Neural progenitor cell (in vitro differentiated cells): ENCODE data around the gene FAM53B. TPM values are rescaled to one million over a fixed set of nuclear protein-coding genes. Genes with fewer than 3 reads are reported as not detected.
"Not testable (repeated sequence)": the region's sequence is repeated elsewhere in the genome, so short reads cannot be mapped to it uniquely, and the experiment has no call there.

Experiments used
- DNase-seq: peaks from one replicate; pipeline ENCODE4 v3.0.0-alpha.2; 2016; ENCODE audit warnings: low spot score
- H2AFZ ChIP-seq: fragments of 200-600 bp; sonication (generic); replicated peaks from 2 replicates; pipeline ENCODE4 v1.6.1; 2016; ENCODE audit warnings: antibody characterized with exemption
- H3F3A ChIP-seq: fragments of 200-600 bp; sonication (generic); 2 replicates; pipeline ENCODE4 v1.6.1; 2016; ENCODE audit warnings: antibody characterized with exemption, low read depth
- H3K27ac ChIP-seq: fragments of 200-600 bp; sonication (generic); 2 replicates; pipeline ENCODE4 v1.5.1; 2016; ENCODE audit warnings: mild to moderate bottlenecking
- H3K27me3 ChIP-seq: fragments of 200-600 bp; sonication (generic); 2 replicates; pipeline ENCODE4 v1.6.1; 2016; ENCODE audit warnings: mild to moderate bottlenecking, moderate library complexity
- H3K36me3 ChIP-seq: fragments of 200-600 bp; sonication (generic); 2 replicates; pipeline ENCODE4 v1.5.1; 2016
- H3K4me1 ChIP-seq: fragments of 200-600 bp; sonication (generic); 2 replicates; pipeline ENCODE4 v1.6.1; 2016; ENCODE audit warnings: mixed run types
- H3K4me2 ChIP-seq: fragments of 200-600 bp; sonication (generic); 2 replicates; pipeline ENCODE4 v1.6.1; 2016
- H3K4me3 ChIP-seq: fragments of 200-600 bp; sonication (generic); 2 replicates; pipeline ENCODE4 v1.5.1; 2016
- H3K79me2 ChIP-seq: fragments of 200-600 bp; sonication (generic); 2 replicates; pipeline ENCODE4 v1.6.1; 2016; ENCODE audit warnings: low read depth
- H3K9ac ChIP-seq: fragments of 200-600 bp; sonication (generic); 2 replicates; pipeline ENCODE4 v1.6.1; 2016
- H3K9me3 ChIP-seq: fragments of 200-600 bp; sonication (generic); 2 replicates; pipeline ENCODE4 v1.5.1; 2016; ENCODE audit warnings: low read depth
- H4K20me1 ChIP-seq: fragments of 200-600 bp; sonication (generic); 2 replicates; pipeline ENCODE4 v1.6.1; 2016; ENCODE audit warnings: low read depth
- H3K27ac Mint-ChIP-seq: 3 replicates; pipeline ENCODE4 v1.8.0; 2021; ENCODE audit warnings: mixed read lengths
- H3K27me3 Mint-ChIP-seq: 2 replicates; pipeline ENCODE4 v1.8.0; 2022; ENCODE audit warnings: low read depth, mild to moderate bottlenecking, inconsistent platforms, moderate library complexity, mixed read lengths; ENCODE audit not compliant: insufficient read depth
- H3K36me3 Mint-ChIP-seq: 3 replicates; pipeline ENCODE4 v1.8.0; 2021; ENCODE audit warnings: mixed read lengths
- H3K4me1 Mint-ChIP-seq: 3 replicates; pipeline ENCODE4 v1.8.0; 2021; ENCODE audit warnings: mixed read lengths
- H3K4me3 Mint-ChIP-seq: 3 replicates; pipeline ENCODE4 v1.8.0; 2021; ENCODE audit warnings: mild to moderate bottlenecking, moderate library complexity, mixed read lengths
- H3K9me3 Mint-ChIP-seq: 3 replicates; pipeline ENCODE4 v1.8.0; 2020; ENCODE audit warnings: mixed read lengths
- CTCF ChIP-seq: fragments of 200-600 bp; sonication (generic); IDR thresholded peaks from 2 replicates; pipeline ENCODE4 v1.5.1; 2017; ENCODE audit warnings: antibody characterized with exemption, mild to moderate bottlenecking
- EZH2 ChIP-seq: fragments of 200-600 bp; sonication (generic); IDR thresholded peaks from 2 replicates; pipeline ENCODE4 v1.6.1; 2017; ENCODE audit warnings: antibody characterized with exemption, mild to moderate bottlenecking, moderate library complexity
- EZH2phosphoT487 ChIP-seq: fragments of 200-600 bp; sonication (generic); IDR thresholded peaks from 2 replicates; pipeline ENCODE4 v1.6.1; 2017; ENCODE audit warnings: antibody characterized with exemption
- total RNA-seq: library from RNA; depleted of rRNA; stranded (reverse); fragments of >200 nt; gene quantifications from 2 replicates; pipeline ENCODE4 v1.2.3, GENCODE V29; 2015; ENCODE audit warnings: low replicate concordance

FAM53B gene
- total RNA-seq, 1 donor from 2014 or later, result 15.3 TPM

- H3K4me1 Mint-ChIP-seq, result peaks cover 11% of the 10 kb centered on the region
- Histone ChIP-seq H4K20me1 (peaks cover 18% of the 10 kb centered on the region), H3K27me3 (no peaks in the 10 kb centered on the region), H3K9ac (no peak overlapping the region), H3K36me3 (no peaks in the 10 kb centered on the region), H3K4me1 (peaks cover 6% of the 10 kb centered on the region), H3K9me3 (no peaks in the 10 kb centered on the region), H3K4me2 (no peak overlapping the region), H2AFZ (no peak overlapping the region), H3K79me2 (no peaks in the 10 kb centered on the region), H3K27ac (peak overlapping the region; percentile 20), H3K4me3 (no peak overlapping the region), H3F3A (peaks cover 16% of the 10 kb centered on the region)
- H3K9me3 Mint-ChIP-seq, result no peaks in the 10 kb centered on the region
- H3K36me3 Mint-ChIP-seq, result peaks cover 4% of the 10 kb centered on the region
- no peak overlapping the region for H3K27ac Mint-ChIP-seq
- no peak overlapping the region for H3K4me3 Mint-ChIP-seq
- peak; percentile 30 for TF ChIP-seq CTCF
- TF ChIP-seq EZH2, result no peak
- H3K27me3 Mint-ChIP-seq, result peaks cover 4% of the 10 kb centered on the region
- DNase-seq, result peak; percentile 83
These were observed 131.3 kb downstream of the FAM53B start for GRCh38 chr10:124612611-124613498.

- Histone ChIP-seq H3K27me3 (no peaks in the 10 kb centered on the region), H3K9me3 (no peaks in the 10 kb centered on the region), H3K79me2 (no peaks in the 10 kb centered on the region), H3K4me1 (peaks cover 13% of the 10 kb centered on the region), H4K20me1 (peaks cover 14% of the 10 kb centered on the region), H2AFZ (no peak overlapping the region), H3K4me2 (no peak overlapping the region), H3K36me3 (no peaks in the 10 kb centered on the region), H3K27ac (no peak overlapping the region), H3K4me3 (no peak overlapping the region), H3F3A (peaks cover 16% of the 10 kb centered on the region), H3K9ac (no peak overlapping the region)
- DNase-seq, result no peak
- Mint-ChIP-seq H3K4me3 (no peak overlapping the region), H3K27me3 (peaks cover 8% of the 10 kb centered on the region), H3K27ac (no peak overlapping the region), H3K9me3 (no peaks in the 10 kb centered on the region), H3K4me1 (peaks cover 20% of the 10 kb centered on the region), H3K36me3 (peaks cover 2% of the 10 kb centered on the region)
- TF ChIP-seq EZH2, result no peak
- TF ChIP-seq CTCF, result no peak
- TF ChIP-seq EZH2phosphoT487, result no peak
These were observed 132.4 kb downstream of the FAM53B start for GRCh38 chr10:124611738-124612137.

DNA sequence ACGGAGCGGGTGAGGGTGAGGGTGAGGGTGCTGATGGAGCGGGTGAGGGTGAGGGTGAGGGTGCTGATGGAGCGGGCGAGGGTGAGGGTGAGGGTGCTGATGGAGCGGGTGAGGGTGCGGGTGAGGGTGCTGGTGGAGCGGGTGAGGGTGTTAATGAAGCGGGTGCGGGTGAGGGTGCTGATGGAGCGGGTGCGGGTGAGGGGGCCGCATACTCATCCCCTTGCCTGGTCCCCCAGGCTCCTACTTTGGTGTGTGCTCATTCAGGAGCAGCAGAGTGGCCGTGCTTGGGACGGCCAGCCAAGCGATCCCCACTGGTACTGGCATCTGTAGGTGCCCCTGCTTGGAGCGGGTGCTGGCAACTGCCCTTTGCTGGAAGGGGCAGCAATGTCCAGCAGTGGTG is 133.3 kb downstream of the FAM53B start:
- H3K27ac ChIP-seq, H3K9me3 Mint-ChIP-seq, H3K36me3 Mint-ChIP-seq, H3K27ac Mint-ChIP-seq, H3K9me3 ChIP-seq, H2AFZ ChIP-seq, H3K4me2 ChIP-seq, H3K27me3 ChIP-seq, H3K4me3 Mint-ChIP-seq, H4K20me1 ChIP-seq, H3K79me2 ChIP-seq, H3K36me3 ChIP-seq, H3K4me3 ChIP-seq, H3K9ac ChIP-seq, H3K27me3 Mint-ChIP-seq, DNase-seq: not testable (repeated sequence)
- H3F3A ChIP-seq, result peaks cover 12% of the 10 kb centered on the region
- peaks cover 20% of the 10 kb centered on the region for H3K4me1 ChIP-seq
- H3K4me1 Mint-ChIP-seq, result peaks cover 17% of the 10 kb centered on the region

DNA sequence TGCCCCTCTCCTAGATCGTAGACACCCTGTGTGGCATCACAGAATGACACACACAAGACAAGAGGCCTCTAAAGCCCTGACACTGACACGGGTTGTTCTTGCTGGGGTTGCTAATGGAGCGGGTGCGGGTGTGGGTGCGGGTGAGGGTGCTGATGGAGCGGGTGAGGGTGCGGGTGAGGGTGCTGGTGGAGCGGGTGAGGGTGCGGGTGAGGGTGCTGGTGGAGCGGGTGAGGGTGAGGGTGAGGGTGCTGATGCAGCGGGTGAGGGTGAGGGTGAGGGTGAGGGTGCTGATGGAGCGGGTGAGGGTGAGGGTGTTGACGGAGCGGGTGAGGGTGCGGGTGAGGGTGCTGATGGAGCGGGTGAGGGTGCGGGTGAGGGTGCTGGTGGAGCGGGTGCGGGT is 134.0 kb downstream of the FAM53B start:
- H3K27ac ChIP-seq, H3K36me3 Mint-ChIP-seq: not testable (repeated sequence)

More for the DNA sequence above, 134.0 kb downstream of the FAM53B start:
- H2AFZ ChIP-seq, H3K9me3 Mint-ChIP-seq, H3K4me3 Mint-ChIP-seq, H3K4me2 ChIP-seq, H3K36me3 ChIP-seq, H4K20me1 ChIP-seq, DNase-seq, H3K79me2 ChIP-seq, H3K9me3 ChIP-seq, H3K27me3 ChIP-seq, H3K9ac ChIP-seq, H3K4me3 ChIP-seq, H3K27me3 Mint-ChIP-seq: not testable (repeated sequence)
- H3K27ac Mint-ChIP-seq, result peak overlapping the region; percentile 24
- peaks cover 19% of the 10 kb centered on the region for H3K4me1 Mint-ChIP-seq
- Histone ChIP-seq H3F3A (peaks cover 12% of the 10 kb centered on the region), H3K4me1 (peaks cover 20% of the 10 kb centered on the region)
